ENCODE measurements around the gene FAM151A.

FAM151A gene

DNA sequence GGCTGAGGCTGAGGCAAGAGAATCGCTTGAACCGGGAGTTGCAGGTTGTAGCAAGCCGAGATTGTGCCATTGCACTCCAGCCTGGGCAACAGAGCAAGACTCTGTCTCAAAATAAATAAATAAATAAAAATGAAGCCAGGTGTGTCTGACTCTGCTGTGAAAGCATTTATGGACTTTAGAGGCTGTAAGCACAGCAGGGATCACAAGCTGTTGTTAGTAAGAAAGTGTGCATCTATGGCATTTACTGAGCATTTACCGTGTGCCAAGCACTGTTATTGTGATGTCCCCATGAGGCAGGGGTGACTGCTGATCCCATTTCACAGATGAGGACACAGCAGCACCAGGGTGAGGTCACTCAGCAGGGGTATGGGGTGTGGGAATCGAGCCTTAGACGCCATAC is 20.1 kb downstream of the FAM151A start:
- no peak for DNase-seq

DNA sequence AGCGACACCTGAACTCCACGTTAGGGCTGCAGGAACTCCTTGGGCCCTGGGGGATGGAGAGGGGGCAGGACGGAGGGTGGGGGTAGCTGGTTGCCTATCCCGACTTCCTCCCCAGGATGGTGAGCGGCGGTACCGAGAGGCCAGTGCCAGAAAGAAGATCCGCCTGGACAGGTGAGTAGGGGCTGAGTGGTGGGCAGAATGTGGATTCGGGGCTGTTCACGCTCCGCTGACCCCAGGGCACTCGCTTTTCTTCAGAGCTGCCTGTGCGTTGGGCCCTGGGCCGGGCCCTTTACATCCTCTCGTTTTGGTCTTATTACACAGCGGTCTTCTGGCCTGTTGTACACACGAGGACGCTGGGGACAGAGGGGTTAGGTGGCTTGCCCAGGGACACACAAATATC is 20.8 kb downstream of the FAM151A start:
- no peak for DNase-seq

DNA sequence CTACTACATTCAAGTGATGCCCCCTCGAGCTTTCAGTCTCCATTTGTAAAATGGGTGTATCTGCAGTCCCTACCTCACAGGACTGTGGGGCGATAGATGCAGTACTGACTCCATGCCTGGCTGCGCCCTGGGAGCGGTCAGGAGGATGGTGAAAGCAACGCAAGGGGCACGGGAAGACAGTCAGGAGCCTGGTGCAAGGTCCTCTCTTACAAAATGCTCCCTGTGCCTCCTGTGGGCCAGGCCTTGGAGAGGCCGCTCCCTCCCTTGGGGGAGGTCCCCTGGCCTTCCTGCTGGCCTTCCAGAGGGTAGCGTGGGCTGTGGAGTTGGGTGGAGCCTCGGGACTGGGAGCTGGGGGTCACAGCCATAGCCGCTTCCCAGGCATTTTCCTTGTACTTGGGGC is 21.6 kb downstream of the FAM151A start:
- no peak for DNase-seq

DNA sequence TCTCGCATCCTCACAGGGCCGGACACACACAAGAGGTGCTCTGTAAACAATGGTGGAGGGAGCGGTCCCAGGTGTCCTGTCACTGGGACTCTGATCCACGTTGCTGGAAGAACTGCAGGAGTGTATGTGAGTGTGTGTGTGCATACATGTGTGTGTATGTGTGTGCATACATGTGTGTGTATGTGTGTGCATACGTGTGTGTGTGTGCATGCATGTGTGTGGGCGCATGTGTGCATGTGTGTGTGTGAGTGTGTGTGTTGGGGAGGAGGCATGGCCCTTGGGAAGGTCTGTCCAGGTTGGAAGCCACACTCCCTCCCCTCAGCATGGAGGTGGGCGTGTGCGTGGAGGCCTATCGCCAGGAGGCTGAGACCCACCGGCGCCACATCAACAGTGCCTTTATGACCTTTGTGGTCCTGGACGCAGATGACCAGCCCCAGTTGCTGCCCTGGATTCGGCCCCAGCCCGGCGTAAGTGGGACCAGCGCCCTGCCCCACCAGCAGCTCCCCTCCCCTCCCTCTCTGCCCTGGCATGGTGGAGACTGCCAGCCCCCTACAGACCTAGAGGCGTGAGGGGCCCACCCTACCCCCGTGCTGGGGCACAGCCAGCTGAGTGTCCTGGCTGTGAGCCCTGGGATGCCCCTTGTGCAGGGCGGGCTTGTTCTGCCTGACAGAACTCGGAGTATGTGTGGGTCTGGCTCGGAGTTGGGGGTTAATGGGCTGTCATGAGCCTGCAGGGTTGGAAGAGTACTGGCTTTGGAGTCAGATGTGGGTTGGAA is 22.2 kb downstream of the FAM151A start:
- no peak for DNase-seq

DNA sequence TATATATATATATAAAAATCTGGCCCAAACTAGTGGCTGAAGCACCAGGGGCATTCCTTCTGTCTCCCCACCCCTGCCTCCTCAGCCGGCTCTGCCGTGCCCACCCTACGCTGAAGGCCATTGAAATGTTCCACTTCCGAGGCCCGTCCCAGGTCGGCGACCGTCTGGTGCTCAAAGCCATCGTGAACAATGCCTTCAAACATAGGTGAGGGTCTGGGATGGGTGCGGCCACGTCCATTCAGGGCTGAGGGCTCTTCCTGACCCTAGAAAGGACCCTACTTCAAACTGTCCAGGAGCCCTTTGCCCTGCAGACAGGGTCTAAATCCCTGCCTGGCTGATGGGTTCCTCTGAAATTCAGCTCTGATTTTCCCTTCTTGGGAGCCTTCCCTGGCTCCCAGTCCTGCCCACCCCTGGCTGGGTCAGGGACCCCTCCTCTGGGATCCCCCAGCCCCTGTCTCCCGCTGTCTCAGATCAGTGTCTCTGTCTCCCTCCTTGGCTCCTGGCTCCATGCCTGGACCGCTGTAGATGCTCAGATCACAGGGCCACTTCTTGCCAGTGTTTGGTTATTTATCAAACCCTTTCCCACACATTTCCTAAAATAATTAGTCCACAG is 24.0 kb downstream of the FAM151A start:
- no peak for DNase-seq

DNA sequence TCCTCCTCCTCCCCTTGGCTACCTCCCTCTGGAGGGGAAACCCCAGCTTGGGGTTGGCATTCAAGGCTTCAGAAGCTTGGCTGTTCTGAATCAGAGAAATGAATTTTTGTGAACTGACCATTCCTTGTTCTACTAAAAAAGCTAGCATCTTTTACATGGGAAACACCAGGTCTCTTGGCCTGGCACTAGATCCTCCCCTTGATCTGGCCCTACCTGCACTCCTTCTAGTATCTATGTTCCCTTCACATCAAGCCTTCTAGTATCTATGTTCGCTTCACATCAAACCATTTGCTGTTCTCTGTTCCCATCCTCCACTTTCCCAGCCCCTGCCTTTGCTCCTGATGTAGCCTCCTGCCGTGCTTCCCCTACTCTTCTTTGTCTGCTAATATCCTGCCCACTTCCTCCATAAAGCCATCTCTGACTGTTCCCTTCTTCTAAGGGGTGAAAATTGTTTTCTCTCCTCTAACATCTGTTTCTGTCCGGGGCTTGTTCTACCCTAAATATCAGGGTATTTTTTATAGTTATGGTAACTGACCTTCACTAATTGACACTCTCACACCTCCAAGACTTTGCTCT is 25.8 kb downstream of the FAM151A start:
- no peak for DNase-seq

DNA sequence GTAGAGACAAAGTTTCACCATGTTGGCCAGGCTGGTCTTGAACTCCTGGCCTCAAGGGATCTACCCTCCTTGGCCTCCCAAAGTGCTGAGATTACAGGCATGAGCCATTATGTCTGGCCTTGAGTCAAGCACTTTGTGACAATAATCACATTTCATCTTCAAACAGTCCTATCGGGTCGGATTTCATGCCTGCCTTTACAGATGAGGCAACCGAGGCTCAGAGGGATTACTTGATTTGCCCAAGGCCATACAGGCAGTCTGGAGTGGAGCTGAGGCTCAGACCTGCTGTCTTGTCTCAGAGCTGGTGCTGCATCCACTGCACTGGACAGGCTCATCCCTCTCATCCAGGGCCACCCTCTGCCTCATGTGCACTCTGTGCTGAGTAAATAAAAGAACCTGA is 26.6 kb downstream of the FAM151A start:
- DNase-seq, result no peak

DNA sequence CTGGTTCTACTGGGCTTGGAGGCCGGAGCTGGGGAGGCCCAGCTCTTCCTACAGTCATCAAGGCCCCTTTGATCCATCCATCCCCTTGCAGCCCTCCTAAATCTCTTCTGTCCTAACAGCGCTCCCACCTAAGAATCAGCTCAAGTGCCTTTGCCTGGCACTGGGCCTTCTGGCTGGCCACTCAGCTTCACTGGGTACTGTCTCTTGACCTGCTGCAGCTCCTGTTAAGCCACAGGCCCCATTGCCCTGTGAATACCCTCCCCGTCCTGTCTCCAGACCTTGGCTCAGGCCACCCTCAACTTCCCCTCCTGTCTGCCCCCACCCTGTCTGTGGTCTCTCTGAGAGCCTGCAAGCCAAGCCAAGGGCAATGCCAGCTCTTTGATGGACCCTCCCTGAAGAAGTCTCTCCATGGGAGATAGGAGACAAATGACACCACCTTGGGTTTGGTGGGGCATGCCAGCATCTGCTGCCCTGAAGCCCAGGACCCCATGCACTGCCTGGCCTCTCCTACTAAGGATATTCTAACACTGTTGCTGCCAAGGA is 27.3 kb downstream of the FAM151A start:
- DNase-seq, result no peak

DNA sequence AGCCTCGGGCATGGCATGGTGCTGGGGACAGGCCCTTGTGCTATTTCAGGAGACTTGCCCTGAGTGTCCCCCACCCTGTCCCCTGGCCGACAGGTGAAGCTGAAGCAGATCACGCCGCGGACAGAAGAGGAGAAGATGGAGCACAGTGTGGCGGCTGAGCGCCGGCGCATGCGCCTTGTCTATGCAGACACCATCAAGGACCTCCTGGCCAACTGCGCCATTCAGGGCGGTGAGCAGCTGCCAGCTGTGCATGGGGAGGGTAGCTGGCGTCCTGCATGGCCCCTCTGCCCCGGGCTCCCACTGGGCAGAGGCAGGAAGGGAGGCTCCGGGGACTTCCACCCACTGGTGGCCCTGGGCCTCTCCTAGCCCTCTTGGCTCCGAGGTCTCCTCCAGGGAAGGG is 28.9 kb downstream of the FAM151A start:
- DNase-seq, result no peak

DNA sequence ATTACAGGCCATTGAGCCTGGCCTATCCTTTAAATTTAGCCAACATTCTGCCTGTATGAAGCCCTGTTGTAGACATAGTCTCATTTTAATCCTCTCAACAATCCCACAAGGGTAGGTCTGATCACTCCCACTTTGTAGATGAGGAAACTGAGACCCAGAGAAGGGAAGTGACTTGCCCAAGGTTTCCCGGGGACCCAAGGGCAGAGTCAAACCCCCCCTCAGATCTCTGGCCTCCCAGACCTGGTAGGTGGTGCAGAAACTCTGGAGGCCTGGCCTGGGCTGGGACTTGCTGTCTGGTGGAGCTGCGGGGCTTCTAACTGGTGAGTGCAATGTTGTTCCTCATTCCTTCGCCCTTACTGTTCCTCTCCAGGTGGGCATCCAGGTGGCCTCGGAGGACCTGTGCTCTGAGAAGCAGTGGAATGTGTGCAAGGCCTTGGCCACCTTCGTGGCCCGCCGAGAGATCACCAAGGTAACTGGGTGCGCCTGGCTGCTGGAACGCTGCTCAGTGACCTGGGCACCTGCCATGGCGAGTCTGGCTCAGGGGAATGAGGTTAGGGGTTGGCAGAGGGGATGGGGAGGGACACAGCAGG is 29.7 kb downstream of the FAM151A start:
- DNase-seq, result no peak

DNA sequence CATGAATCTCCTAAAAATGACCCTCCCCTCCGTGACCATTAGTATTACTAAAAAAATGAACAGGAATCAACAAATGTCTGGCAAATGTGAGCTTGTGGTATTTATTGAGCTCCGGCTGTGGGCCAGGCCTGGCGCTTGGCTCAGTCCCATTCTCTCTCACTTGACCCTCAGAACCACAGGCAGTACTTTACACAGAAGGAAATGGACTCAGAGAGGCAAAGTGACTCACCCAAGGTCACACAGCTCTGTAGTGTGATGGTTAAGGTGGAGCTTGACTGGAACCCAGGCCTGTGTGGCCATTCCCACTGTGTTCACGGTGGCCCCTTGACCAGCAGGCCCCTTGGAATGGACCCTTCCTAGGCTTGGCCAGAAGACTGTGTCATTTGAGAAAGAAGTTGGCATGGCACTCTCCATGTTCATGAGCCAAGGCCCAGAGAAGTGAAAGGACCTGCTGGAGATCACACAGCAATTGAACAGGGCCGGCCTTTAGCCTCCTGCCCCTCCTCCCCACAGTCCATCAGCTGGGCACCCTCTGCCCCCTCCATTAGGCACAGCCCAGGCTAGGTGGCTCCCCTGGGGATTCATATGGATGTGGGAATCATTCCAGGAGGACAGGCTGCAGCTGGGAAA is 32.1 kb downstream of the FAM151A start:
- no peak for DNase-seq

DNA sequence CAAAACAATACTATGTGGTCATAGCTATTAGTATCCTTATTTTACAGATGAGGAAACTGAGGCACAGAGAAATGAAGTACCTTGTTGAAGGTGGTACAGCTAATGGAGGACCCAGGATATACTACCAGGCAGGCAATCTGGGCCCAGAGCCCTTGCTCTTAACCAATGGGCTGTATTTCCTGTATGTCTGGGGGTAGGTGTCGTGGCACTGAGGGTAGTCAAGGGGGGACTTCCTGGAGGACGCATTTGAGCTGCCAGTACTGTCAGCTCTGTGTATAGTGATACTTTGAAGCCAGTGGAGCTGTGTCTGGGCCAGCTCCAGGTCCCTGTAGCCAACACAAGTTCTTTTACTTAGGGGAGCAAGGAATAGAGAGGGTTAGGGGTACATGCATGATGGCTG is 34.9 kb downstream of the FAM151A start:
- DNase-seq, result no peak

DNA sequence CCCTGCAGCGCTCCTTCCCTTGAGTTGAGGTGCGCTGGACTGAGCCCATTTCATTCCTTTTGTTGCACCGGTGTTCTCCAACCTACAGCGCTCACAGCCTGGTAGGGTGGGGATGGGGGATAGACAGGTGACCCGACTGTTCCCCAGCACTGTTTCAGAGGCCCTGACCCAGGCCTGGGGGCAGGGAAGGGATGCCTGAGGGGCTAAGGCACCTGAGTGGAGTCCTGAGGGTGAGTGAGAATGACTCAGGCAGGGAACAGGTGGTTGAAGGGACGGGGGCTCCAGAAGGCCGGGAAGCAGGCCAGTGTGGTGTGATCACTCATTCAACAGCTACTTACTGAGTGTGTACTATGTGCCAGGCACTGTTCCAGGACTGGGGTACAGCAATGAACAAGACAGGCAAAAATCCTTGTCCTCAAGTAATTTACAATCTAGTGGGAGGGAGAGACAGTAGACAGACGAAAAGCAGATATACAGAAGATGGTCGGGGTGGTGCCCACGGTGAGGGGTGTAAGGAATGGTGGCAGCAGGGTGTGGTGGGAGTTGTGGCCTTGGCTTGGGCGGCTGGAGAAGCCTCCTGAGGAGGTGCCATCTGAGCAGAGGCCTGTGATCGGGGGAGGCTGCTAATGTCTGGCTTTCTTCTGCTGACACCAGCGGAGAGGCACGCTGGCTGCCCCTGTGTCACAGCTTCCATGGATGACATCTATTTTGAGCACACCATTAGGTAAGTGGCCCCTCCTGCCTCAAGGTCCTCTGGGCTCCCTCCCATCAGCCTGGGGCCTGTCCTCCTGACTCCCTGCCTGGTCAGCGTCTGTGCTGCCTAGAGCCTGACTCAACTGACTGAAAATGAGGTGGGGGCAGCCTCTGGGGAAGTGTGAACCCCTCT is 37.9 kb downstream of the FAM151A start:
- DNase-seq, result no peak

DNA sequence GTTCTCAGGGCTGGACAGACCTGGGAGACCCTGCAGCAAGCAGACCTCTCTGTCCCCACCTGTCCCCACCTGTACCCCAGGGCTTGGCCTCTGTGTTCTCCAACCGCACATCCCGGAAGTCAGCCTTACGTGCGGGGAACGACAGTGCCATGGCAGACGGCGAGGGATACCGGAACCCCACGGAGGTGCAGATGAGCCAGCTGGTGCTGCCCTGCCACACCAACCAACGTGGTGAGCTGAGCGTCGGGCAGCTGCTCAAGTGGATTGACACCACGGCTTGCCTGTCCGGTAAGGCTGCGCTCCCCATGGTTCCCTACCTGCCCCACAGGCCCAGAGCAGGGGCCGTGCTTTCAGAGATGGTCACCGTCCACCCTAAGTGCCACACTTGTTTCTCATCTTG is 38.8 kb downstream of the FAM151A start:
- no peak for DNase-seq

DNA sequence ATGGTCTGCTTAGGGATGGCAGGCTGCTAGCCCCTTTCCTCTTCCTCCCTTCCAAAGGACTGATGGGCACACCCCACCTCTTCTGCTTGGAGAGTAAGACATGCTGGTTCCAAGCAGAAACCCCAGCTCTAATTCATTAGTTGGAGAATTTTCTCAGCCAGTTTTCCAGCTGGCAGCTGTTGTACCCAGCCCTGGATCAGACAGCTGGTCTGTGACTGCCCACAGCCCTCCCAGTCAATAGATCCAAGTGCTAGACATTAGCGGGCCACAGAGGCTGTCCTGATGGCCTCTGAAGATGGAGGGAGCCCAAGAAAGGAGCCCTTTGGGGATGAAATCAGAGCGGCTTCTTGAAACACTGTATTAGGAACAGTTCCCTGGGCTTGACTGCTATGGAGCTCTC is 39.5 kb downstream of the FAM151A start:
- DNase-seq, result no peak

DNA sequence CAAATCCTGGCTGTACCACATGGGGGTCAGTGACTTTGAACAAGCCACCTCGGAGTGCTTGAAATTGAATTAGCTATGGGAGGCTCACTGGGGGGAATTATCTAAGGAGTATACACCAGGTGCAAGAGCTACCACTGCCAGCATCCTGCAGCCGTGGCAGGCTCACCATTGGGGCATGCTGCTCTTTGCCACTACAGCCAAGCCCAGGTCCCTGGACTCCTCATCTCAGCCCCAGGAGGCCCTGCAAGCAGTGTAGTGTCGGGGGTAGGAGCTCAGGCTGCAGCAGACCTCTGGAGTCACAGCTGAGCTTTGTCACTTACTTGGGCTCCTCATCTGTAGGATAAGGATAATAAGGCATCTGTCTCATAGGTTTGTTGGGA is 40.0 kb downstream of the FAM151A start:
- no peak for DNase-seq

DNA sequence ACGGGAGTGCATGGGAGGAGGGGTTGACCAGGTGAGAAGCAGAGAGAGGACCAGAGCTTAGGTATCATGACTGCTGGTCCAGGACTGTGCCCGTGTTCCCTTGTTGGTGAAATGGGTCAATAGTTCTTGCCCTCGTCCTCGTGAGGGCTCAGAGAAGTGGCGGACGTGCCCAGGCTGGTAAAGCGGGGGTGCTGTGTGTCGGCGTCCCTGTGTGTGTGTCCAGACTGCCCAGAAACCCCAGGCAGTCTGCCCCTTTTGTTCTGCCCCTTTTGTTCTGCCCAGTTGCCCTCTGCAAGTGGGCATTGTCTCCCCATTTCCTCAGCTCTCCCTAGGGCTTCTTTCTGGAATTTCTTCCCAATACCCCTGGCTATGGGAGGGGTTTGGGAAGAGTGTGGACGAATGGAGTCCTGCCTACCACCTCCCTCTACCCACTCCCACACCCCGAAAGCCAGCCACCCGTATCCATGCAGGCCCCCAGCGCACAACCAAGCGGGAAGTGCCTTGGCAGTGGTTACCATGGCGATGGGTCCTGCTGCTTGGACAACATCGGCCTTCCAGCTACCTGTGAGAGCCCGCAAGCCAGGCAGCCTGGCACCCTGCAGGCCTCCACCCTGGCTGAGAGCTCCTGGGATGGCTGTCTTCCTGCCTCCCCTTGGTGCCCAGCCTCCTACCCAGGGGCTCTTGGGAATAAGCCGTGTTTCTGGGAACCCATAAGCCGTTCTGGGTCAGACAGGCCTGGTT is 40.6 kb downstream of the FAM151A start:
- DNase-seq, result no peak

DNA sequence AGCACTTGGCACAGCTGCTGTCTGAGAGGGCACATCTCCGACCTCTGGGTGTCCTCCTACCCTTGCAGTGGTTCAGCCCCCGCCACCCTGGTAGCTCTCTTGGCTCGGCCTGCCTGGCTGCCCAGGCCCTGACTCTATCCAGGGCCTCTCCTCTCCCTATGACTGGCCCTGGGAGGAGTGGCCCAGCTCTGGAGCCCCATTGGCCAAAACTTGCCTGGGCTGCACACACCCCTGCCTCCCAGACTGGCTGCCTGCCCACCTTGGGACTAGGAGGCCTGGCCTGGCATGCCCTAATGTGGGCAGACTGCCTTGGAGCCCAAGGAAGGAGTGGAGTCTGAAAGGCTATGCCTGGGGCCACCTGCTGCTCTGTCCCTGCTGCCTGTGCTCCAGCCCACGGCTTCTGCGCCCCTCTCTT is 41.7 kb downstream of the FAM151A start:
- DNase-seq, result no peak

DNA sequence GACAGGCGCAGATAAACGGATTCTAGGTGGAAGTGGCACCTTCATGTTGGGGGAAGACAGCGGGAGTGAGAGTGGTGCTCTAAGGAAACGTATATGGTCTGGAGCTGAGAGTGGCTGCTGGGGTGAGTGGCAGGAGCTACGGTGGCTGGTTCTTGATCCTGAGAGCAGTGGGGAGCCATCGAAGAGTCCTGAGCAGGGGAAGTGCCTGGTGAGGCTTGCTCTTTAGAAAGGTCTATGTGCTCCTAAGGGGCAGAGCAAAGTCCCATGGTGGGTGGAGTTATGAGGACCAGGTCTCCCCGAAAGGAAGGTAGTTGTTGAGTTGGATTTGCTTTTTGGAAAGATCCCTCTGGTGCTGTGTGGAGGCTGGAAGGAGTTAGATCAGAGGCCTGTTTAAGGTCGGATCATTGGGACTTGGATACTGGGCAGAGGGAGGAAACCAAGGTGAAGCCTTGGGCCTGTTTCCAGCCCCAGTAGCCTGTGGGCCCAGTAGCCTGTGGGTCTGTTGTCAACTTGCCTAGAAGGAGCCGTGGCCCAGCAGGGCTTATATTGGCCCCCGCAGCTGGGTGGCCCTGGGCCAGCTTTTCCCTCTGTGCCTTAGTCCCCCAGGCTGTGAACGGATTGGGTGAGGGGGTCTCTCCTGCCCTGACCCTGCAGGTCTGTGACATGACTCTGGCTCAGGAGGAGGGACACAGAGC is 42.3 kb downstream of the FAM151A start:
- DNase-seq, result no peak

DNA sequence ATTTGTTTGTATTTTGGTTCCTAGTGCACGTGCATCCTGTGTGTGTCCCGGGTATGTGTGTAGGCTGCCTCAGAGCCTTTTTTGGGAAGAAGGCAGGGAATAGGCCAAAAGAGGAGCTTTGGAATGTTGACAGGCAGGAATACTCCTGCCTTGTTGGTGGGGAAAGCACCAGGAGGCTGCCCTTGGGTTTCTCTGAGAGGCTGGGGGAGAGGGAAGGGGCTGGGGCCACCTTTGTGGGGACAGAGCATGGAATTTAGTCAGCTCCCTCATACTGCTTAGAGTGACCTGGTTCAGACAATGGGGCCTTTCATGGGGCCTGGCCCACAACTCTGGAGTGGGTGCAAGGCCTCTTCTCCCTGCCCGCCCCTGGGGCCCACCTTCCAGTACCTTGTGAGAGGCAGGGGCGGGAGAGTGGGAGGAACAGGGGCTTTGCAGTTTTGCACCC is 44.0 kb downstream of the FAM151A start:
- no peak for DNase-seq

DNA sequence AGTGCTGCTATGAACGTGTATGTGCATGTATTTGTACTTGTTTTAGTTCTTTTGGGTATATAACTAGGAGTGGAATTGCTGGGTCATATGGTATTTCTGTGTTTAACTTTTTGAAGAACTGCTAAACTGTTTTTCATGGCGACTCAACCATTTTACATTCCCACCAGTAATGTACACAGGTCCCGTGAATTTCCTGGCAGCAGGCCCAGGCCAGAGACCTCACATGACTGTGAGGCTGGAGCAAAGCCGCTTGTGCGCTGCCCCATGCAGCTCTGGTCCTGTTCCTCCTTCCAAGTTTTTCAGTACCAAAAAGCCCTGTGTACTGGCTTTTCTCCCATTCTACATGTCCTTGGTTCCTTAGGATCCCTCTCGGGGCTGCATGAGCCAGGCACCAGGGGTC is 45.7 kb downstream of the FAM151A start:
- DNase-seq, result no peak
